NCI-H2227 treated with DMSO at 0.1 percent for 48 hours (cell line): Measurements from ENCODE around the gene ANKRD42.
"Not testable (repeated sequence)": the region's sequence is repeated elsewhere in the genome, so short reads cannot be mapped to it uniquely, and the experiment has no call there.

Experiments
- DNase-seq: peaks from one replicate; lab custom pipeline; 2025; lab: John Stamatoyannopoulos, UW

Gene ANKRD42

DNA sequence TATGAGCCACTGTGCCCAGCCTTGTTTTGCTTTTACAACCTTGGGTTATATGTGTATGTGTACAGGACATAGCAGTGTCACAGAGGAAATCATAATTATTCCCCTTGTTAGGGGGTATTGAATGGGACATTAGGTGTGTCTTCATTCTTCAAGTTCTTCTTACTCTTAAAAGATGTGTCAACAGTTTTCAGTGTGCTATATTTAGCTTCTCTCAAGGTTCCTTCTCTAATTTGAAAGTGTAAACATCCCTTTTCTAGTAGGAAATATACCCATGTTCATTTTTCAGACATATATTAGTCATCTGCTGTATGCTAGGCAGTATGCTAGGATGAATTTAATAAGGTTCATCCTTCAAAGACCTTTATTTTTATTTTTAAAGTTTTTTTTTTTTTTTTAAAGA lies 19.5 kb upstream of the ANKRD42 start:
- DNase-seq = no peak

DNA sequence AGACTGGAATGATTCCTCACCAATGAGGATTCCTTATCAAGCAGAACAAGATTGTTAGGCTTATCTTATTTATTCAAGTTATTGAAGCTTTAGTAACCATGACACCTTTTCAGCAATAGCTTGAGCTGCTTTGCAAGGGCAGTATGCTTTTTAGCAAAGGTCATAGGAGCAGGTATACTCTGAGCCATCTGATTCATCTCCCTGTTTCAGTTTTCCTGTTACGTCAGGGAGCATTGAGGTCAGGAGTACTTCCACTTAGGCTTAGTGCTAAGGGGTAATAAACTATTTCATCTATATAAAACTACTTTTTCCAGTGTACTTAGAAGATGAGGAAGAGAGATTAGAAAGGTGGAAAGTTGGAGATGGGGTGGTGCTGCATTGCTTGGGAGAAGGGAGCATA lies 17.7 kb upstream of the ANKRD42 start:
- DNase-seq = no peak

DNA sequence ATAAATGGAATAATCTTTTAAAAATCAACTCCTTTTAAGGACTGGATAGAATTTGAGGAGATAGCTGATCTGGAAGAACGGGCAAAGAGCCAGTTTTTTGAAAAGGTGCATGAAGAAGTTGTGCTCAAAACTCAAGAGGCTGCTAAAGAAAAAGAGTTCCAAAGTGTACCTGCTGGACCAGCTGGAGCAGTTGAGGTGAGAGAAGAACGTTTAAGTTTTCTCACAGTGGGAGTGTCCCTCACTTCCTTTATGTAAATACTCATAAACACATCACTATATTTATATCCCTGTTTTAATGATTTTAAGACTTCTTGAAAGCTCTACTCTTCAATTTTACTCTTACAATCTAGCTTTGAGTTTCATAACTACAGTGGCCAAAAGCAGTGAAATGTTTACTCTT lies 11.7 kb upstream of the ANKRD42 start:
- DNase-seq = no peak

DNA sequence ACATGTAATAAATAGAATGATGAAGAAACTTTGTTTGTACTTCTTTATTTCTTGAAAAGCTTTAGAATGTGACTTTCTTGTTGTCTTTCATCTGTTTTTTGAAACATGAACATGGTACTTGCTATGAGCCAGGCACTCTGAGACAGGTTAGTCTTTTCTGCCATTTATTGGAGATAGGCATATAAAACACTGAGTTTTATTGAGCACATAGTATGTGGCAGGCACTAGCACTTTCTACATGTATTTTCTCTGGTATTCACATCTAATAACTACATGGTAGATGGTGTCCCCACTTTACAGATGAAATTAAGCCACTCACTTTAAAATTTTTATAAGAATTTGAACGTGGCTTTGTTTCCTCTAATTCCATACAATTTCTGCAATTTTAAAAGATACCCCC lies 7.7 kb upstream of the ANKRD42 start:
- no peak for DNase-seq

DNA sequence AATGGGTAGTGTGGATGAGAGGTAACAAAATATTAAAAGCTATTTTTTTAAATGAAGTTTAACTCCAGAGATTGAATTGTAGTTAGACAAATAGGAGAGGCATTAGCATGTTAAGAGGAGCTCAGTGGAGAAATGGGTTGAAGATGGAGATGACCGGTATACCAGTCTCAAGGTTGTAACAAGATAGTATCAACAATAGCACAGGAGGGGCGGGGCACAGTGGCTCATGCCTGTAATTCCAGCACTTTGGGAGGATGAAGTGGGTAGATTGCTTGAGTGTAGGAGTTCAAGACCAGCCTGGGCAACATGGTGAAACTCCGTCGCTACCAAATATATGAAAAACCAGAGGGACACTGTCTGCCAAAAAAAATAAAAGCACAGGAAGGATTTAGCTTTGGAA lies 6.0 kb upstream of the ANKRD42 start:
- DNase-seq = no peak

DNA sequence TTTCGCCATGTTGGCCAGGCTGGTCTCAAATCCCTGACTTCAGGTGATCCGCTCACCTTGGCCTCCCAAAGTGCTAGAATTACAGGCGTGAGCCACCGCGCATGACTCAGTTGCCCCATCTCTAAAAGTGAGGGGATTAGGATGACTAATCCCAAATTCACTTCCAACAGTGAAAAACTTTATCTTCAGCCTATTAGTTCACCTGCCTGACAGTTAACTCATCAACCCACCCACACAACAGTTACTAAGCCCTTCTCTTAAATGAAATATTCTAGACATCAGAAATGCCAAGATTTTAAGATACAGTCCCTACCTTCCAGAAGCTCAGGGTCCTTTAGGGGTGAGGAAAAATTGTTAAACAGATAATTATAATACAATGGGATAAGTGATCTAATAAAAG lies 2.0 kb upstream of the ANKRD42 start:
- no peak for DNase-seq

DNA sequence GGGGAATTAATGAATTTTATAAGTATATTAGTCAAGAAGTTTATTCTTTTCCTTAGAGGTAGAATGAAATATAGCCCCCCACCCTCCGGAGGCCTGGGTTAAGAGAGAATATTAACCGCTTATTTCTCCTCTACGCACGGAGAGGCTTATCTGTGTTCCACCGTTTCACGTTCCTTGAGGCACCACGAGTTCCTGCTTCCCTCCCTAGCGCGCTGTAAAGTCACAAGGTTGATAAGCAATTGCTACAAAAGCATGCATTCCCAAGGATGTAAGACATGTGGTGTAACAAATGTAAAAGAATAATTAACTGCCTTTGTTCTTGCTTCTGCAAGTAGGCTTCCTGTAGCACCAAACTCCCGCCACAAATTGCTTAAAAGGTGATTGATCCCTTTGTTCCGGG lies 1.5 kb upstream of the ANKRD42 start:
- no peak for DNase-seq

DNA sequence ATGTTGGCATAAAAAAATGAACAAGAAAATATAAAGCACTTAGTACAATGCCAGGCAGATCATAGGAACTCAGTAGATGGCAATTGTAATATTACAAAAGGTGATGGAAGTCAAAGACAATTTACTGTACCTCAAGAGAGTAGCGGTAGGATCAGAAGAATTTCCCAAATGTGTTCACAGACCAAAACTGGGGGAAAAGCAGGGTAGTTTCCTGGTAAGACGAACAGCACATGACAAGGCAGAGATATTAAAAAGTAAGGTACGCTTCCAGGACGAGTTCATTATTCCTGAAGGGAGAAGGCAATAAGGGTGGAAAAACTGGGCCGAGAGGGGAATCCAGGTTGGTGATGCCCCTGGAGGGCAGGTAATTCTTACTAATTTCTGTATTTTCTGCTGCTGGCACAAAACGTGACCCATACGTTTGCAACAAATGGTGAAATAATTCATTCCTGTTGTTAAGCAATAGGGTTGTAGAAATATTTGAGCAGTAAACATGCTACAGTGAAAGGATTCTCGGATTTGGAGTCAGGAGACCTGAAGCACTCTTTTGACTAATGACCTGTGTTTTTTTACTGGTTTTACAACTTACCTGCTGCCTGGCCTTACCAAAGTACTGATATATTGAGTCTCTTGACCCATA lies 786 bp upstream of the ANKRD42 start:
- DNase-seq = no peak

DNA sequence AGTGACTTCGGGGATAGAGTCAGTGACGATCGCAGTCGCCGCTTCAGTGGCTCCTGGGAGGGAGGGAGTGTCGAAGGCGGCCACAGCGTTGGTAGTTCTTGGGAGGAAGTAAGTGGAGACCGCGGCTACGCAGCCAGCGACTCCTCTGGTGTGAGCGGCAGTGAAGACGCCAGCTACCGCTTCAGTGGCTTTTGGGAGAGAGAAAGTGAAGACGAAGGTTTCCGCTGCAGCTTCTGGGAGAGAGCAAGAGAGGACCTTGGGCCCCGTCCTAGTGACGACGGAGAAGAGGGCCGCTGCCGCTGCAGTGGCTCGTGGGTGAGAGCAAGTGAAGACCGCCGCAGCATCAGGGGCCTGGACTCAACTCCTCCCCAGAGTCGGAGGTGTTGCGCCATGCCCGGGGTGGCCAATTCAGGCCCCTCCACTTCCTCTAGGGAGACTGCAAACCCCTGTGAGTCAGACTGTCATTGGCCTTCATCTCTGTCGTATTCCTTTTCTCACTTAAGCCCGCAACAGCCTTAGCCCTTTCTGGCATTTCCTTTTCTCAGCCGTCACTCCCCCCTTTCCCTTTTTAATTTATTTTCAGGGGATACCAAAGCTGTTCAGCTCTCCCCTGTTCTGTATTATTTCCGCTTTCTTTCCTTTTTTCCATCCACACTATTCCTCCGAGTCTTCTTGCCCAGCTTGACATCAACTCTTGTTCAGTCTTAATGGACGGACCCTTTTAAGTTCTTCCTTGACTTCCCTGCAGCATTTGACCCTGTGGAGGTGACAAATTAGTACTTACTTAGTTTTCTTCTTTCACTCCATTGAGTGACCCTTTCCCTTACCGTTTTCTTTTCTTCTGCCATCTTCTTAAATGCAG lies 1.0 kb downstream of the ANKRD42 start:
- DNase-seq = no peak

DNA sequence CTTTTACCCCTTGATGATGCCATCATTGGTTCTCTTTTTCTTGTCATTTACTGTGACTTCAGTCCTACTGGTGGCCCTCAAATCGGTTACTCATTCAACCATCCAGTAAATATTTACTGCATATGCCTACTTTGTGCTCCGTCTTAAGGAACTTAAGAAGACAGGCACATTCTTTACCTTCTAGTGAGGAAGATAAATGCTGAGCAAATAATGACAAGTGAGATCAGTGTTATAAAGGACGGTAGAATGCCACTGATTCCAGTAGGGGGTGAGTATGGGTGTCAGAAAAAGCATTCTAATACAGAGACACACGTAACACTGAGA lies 1.6 kb downstream of the ANKRD42 start:
- no peak for DNase-seq

DNA sequence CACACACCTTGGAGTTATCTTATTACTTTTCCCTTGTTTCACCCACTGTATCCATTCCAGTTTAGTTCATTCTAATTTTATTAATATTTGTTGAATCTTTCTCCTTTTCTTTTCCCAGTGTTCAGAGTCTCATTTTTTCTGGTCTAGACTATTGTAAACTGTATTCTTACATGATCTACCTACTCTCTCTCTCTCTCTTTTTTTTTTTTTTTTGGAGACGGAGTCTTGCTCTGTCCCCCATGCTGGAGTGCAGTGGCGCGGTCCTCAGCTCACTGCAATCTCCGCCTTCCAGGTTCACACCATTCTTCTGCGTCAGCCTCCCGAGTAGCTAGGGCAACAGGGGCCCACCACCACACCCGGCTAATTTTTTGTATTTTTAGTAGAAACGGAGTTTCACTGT lies 2.1 kb downstream of the ANKRD42 start:
- DNase-seq = no peak

DNA sequence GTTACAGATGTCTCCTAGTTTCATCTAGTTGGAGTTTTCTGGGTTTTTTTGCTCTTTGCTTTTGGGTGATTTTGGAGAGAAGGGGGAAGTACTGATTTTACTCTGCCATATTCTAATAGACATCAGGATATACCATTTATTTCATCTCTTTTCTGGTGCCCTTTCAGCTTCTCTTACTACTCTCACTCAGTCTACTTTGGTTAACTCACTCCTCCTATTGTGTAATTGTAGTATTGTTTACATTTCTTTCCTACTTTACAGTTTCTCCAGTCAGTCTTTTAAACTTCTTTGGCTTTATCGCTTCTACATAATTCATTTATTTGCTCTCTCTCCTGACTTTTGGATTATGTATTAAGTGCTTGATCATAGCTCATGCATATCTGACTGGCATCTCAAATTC lies 6.5 kb downstream of the ANKRD42 start:
- no peak for DNase-seq

DNA sequence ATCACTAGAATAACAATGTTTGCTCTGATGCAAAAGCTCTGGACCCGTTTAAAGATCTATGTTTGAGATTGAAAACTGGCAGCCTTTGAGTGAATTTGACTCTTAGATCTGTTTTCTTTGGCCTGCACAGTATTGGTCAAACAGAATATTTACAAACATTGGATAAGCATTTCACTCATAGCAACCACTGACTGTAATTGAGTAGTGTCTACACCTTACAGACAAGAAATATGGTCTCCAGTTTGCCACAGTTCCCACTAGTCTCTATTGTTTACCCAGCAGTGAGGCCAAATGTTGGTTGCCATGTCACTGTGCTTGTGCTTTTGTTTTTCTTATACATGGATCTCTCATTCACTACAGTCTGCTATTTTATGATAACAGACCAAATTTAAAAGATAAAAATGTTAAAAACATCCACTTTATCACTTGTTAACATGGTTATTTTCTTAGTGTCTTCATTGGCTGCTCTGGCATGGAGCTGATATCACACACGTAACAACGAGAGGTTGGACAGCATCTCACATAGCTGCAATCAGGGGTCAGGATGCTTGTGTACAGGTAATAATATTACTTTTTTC lies 12.2 kb downstream of the ANKRD42 start:
- DNase-seq = no peak

DNA sequence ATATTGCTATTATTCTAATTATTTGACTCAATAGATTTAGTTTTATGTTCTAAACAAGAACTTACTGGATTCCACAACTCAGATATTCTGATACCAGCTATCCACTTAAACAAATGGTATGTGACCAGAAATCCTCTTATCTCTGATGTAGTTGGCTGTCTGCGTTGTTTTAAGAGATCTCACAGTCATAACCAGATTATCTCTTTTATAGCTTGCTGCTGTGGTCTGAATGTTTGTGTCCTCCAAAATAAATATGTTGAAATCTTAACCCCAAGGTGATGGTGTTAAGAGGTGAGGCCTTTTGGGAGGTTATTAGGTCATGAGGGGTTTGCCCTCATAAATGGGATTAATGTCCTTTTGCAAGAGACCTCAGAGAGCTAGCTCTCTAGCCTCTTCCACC lies 12.7 kb downstream of the ANKRD42 start:
- no peak for DNase-seq

DNA sequence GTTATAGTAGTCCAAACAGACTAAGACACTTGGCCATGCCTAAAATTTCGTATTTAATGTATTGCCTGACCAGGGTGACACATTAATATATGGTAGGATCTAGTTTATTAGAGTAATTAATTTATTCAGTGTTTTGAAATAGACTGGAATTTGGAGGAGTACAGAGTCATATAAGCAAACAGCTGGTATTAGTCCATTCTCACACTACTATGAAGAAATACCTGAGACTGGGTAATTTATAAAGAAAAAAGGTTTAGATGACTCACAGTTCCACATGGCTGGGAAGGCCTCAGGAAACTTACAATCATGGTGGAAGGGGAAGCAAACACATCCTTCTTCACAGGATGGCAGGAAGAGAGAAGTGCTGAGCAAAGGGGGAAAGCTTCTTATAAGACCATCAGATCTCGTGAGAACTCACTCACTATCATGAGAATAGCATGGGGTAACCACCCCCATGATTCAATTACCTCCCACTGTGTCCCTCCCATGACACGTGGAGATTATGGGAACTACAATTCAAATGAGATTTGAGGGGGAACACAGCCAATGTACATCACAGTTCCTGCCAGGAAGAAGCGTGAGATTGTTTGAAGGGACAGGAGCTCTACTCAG lies 13.4 kb downstream of the ANKRD42 start:
- DNase-seq = not testable (repeated sequence)

DNA sequence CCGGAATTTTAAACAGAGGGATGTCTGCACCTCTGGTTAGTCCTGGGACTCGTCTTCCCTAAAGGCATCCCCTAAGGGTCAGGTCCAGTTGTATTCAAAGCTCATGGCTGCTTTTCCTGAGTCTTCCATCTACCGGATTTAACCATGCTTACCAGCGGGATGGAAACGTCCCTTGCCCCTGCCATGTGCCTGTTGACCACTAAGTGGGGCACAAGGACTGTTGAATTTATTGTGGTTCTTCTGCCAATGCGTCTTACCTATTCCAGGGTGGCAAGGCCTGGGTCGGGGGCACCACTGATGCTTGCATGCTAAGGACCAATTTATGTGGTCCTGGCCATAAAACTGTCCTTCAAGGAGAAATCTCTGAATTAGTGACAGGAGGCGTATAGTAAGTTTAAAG lies 25.6 kb downstream of the ANKRD42 start:
- no peak for DNase-seq

DNA sequence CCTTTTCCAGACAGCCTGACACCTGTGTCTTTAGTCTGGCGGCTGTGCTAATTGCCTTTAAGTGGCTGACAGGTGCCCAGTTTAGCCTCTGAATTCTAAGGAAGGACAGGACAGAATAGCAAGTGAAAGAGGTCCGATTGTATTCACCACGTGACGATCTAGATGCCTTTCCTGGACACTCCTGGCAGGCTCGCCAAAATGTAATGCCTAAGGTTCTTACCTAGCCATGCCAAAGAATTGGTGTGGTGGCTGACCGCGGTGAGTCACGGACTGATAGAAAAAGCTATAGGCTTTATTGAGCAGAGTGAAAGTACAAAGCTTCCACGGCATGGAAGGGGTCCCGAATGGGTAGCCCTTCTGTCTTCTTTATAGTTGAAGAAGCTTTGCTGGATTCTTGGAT lies 26.7 kb downstream of the ANKRD42 start:
- no peak for DNase-seq

DNA sequence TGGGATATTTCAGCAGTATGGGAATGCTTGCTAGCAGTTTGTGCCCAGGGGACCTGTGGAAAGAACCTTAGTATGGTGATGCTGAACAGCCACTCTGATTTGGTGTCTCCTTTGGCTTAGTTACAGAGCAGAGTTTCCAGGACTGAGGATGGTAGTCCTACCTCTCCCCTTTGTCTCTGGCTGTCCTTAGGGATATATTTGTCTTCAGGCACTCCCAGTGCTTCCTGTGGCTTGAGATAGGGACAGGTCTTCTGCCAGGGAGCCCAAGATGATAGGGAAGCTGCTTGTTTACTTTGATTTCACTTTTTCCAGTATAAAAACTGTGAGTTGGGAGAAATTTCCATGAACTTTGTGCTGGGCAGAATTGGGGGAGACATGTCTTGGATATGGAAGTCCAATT lies 28.2 kb downstream of the ANKRD42 start:
- DNase-seq = no peak

DNA sequence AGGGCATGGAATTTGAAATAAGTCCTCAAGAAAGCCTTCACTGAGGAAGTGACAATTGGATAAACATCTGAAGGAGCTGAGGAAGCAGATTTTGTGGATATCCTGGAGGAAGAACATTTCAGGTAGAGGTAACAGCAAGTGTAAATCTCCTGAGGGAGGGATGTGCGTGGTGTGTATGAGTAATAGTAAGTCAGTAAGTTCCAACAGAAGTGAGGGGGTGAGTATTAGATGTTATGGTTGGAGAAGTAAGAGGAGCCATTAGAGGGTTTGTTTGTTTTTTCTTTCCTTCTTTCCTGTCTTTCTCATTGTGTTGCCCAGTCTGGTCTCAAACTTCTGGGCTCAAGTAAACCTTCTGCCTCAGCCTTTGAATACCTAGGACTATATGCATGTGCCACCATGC lies 29.0 kb downstream of the ANKRD42 start:
- DNase-seq = no peak

DNA sequence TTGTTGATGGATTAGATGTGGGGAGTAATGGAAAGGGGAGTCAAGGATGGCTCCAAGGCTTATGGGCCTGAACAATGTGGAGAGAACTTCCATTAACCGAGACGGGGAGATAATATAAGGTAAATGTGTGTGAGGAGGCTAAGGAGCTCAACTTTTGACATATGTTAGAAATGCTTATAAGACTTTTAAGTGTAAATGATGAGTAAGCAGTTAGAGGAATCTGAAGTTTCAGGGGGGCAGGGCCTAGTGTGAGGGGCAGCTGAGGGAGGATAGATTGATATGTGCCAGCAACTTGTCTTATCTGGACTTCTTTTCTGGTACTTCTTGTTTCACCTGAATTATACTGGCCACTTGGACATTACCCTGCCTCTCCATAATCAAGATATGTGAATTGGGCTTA lies 29.9 kb downstream of the ANKRD42 start:
- no peak for DNase-seq

DNA sequence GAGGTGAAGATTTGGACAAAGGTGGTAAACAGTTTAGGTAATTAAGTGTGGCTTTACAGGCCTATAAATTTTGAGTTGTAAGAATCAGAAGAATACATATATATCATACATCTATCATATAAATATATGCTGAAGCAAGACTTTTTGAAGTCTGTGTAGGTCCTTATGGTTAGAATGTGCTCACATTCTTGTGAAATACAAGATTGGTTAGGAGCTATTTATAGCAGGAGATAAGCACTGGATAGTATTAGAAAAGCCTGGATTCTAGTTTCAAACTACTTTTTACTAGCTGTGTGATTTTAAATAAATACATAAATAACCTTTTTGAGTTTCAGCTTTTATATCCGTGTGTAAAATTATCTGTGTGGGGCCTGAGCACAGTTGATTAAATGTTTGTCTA lies 42.3 kb downstream of the ANKRD42 start:
- no peak for DNase-seq

DNA sequence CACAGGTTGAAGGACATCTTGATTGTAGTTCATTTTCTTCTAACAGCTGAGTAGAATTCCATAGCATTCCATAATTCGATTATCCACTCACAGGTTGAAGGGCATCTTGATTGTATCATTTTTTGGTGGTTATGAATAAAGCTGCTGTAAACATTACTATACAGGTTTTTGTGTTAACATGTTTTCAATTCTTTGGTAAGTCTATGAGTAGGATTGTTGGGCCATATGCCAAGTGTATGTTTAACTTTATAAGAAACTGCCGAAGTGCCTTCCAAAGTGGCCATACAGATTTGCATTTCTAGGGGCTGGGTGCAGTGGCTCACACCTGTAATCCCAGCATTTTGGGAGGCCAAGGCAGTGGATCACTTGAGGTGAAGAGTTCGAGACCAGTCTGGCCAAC lies 44.6 kb downstream of the ANKRD42 start:
- DNase-seq = no peak

DNA sequence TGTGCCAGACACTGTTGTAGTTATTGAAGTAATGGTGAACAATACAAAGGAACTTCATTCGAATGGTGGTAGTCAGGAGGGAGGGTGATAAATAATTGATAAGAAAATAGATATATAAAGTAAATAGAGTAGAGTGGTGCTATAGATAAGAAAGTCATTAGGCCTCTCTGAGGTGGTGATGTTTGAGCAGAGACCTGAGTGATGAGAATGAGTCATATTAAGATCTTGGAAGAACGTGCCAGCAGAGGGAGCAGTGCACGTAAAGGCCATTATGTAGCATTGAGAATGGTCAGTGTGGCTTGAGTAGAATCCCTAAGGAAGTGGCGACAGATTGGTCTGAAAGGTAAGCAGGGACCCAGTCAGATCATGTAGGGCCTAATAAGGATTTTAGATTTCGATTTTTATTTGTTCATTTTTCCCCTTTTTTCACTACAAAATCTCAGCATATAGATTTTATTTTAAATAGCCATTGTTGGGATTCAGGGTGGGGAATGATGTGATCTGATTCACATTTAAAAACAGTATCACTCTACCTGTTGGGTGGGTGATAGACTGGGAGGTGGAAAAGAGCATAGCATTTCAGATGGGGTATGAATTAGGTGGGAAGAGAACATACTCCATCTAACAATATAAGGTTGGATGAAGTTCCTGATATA lies 47.9 kb downstream of the ANKRD42 start:
- DNase-seq = peak; percentile 25
